Measurements from ENCODE around the gene ST6GALNAC2. TPM values are rescaled to one million over a fixed set of nuclear protein-coding genes. Genes with fewer than 3 reads are reported as not detected.

The ST6GALNAC2 gene
- total and polyA plus RNA-seq, 5 donors from 2014 or later, result 0.08 to 0.39 (median 0.13) TPM; not detected in 2

DNA sequence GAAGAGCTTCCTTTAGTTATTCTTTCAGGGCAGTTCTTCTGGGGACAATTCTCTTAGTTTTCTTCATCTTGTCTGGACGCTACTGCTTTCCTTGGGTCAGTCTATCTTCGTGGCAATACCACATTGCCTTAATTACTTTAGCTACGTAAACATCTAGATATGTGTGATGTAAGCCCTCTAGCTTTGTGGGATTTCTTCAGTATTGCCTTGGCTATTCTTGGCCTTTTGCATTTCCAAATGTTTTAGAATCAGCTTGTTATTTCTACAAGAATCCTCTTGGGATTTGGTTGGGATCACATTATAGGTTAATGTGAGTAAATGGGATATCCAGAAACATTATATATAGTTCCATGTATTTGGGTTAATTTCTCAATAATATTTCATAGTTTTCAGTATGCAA is 9.0 kb upstream of the ST6GALNAC2 start:
- Mint-ChIP-seq H3K36me3 (peaks cover 3% of the 10 kb centered on the region), H3K4me1 (peaks cover 0 to 4% (median 1%) of the 10 kb centered on the region in 4 donors), H3K27ac (no peak overlapping the region), H3K27me3 (peaks cover 38% of the 10 kb centered on the region), H3K4me3 (no peak overlapping the region), H3K9me3 (peaks cover 0 to 5% (median 0%) of the 10 kb centered on the region in 7 donors)
- H3K27ac ChIP-seq (ENCODE audit: insufficient read depth, low read length, poor library complexity, severe bottlenecking), result no peak overlapping the region
- DNase-seq, result no peak
- H3K4me1 ChIP-seq (ENCODE audit: control insufficient read depth, insufficient read depth, low read length, poor library complexity, severe bottlenecking), result no peaks in the 10 kb centered on the region
- H3K9me3 ChIP-seq (ENCODE audit: control insufficient read depth in 2 of 2, low read length in 2 of 2), result no peaks in the 10 kb centered on the region
- peaks cover 5% of the 10 kb centered on the region for H3K27me3 ChIP-seq (ENCODE audit: control insufficient read depth, insufficient read depth, low read length)
- H3K36me3 ChIP-seq (ENCODE audit: control insufficient read depth, insufficient read depth, low read length), result no peaks in the 10 kb centered on the region
- ATAC-seq (ENCODE audit: low read depth in 2 of 2), result no peak
- no peak overlapping the region for H3K4me3 ChIP-seq (ENCODE audit: low read depth, low read length)

DNA sequence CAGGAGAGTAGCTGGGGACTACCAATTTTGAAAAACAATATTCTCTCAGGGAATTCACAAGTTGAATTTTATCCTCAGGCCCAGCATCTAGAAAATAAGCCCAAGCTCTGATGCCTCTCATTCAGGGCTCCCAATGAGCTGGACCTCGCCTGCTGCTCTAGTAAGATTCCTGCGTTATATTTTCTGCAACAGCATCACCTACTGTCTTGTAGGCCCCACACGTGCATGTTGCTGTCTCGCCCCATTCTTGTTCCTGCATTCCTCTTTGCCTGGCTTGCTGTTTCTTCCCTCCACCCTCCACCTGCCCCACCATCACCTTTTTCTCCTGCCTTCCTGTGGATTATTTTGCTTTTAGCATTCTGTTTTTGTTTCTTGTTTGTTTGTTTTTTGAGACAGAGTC is 8.3 kb upstream of the ST6GALNAC2 start:
- H3K4me3 ChIP-seq (ENCODE audit: low read depth, low read length), result no peak overlapping the region

DNA sequence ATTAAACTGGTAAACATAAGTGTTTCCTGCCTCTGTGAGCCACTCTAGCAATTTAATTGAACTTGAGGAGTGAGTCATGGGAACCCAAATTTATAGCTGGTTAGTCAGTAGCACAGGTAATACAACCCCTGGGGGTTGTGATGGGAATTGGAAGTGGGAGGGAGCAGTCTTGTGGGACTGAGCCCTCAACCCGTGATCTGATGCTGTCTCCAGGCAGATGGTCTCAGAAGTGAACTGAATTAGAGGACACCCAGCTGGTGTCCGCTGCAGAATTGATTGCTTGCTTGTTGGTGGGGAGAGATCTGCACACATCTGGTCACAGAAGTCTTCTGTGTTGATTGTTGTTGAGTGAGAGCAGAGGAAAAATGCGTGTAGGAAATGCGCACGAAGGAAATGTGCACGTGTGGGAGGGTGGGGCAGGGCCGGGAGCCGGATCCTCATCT is 7.7 kb upstream of the ST6GALNAC2 start:
- Mint-ChIP-seq H3K27me3 (peaks cover 44% of the 10 kb centered on the region), H3K27ac (no peak overlapping the region), H3K4me3 (no peak overlapping the region), H3K36me3 (peaks cover 10% of the 10 kb centered on the region), H3K4me1 (peaks cover 0 to 4% (median 2%) of the 10 kb centered on the region in 4 donors), H3K9me3 (peaks cover 0 to 5% (median 0%) of the 10 kb centered on the region in 7 donors)
- Histone ChIP-seq H3K27ac (ENCODE audit: insufficient read depth, low read length, poor library complexity, severe bottlenecking) (no peak overlapping the region), H3K9me3 (ENCODE audit: control insufficient read depth in 2 of 2, low read length in 2 of 2) (no peaks in the 10 kb centered on the region), H3K4me1 (ENCODE audit: control insufficient read depth, insufficient read depth, low read length, poor library complexity, severe bottlenecking) (no peaks in the 10 kb centered on the region), H3K36me3 (ENCODE audit: control insufficient read depth, insufficient read depth, low read length) (no peaks in the 10 kb centered on the region), H3K27me3 (ENCODE audit: control insufficient read depth, insufficient read depth, low read length) (peaks cover 11% of the 10 kb centered on the region), H3K4me3 (ENCODE audit: low read depth, low read length) (no peak overlapping the region)
- DNase-seq, result no peak
- ATAC-seq (ENCODE audit: low read depth in 2 of 2), result no peak

More for the DNA sequence above, 8.3 kb upstream of the ST6GALNAC2 start:
- Mint-ChIP-seq H3K36me3 (peaks cover 7% of the 10 kb centered on the region), H3K27me3 (peaks cover 44% of the 10 kb centered on the region), H3K9me3 (peaks cover 0 to 5% (median 0%) of the 10 kb centered on the region in 7 donors), H3K4me1 (peaks cover 0 to 4% (median 1%) of the 10 kb centered on the region in 4 donors), H3K4me3 (no peak overlapping the region), H3K27ac (no peak overlapping the region)
- DNase-seq (no peak), ATAC-seq (ENCODE audit: low read depth in 2 of 2) (no peak)
- H3K36me3 ChIP-seq (ENCODE audit: control insufficient read depth, insufficient read depth, low read length), result no peaks in the 10 kb centered on the region
- H3K27me3 ChIP-seq (ENCODE audit: control insufficient read depth, insufficient read depth, low read length), result peaks cover 9% of the 10 kb centered on the region
- H3K27ac ChIP-seq (ENCODE audit: insufficient read depth, low read length, poor library complexity, severe bottlenecking), result no peak overlapping the region
- no peaks in the 10 kb centered on the region for H3K4me1 ChIP-seq (ENCODE audit: control insufficient read depth, insufficient read depth, low read length, poor library complexity, severe bottlenecking)
- H3K9me3 ChIP-seq (ENCODE audit: control insufficient read depth in 2 of 2, low read length in 2 of 2), result no peaks in the 10 kb centered on the region

DNA sequence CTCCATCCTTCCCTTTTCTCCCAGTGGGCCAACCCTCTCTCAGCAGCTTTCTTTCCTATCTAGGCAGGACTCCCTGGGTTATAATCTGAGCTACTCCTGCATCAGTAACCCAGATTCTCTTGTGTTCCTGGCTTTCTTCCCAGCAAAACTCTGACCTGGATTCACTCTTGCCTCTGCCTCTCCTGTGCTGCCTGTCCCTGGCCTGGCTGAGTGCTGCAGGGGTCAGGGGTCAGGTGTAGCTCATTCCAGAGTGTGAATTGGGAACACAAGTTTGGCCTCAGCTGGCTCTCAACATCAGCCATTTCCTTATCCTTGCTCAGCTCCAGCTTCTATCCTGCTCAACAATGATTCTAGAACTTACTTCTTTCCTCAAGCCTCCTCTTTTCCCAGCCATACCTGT is 2.5 kb upstream of the ST6GALNAC2 start:
- Mint-ChIP-seq H3K4me3 (peak overlapping the region in 3 of 4 donors; percentile 27 to 78 (median 66)), H3K4me1 (peaks cover 0 to 29% (median 3%) of the 10 kb centered on the region in 4 donors), H3K36me3 (peaks cover 14% of the 10 kb centered on the region), H3K27me3 (peaks cover 73% of the 10 kb centered on the region), H3K27ac (peak overlapping the region in 1 of 3 donors; percentile 55), H3K9me3 (peaks cover 0 to 10% (median 0%) of the 10 kb centered on the region in 7 donors)
- H3K27me3 ChIP-seq (ENCODE audit: control insufficient read depth, insufficient read depth, low read length), result peaks cover 29% of the 10 kb centered on the region
- peaks cover 19% of the 10 kb centered on the region for H3K4me1 ChIP-seq (ENCODE audit: control insufficient read depth, insufficient read depth, low read length, poor library complexity, severe bottlenecking)
- no peak overlapping the region for H3K4me3 ChIP-seq (ENCODE audit: low read depth, low read length)
- DNase-seq, result no peak
- ATAC-seq (ENCODE audit: low read depth in 2 of 2), result no peak
- H3K9me3 ChIP-seq (ENCODE audit: control insufficient read depth in 2 of 2, low read length in 2 of 2), result no peaks in the 10 kb centered on the region
- H3K27ac ChIP-seq (ENCODE audit: insufficient read depth, low read length, poor library complexity, severe bottlenecking), result no peak overlapping the region
- H3K36me3 ChIP-seq (ENCODE audit: control insufficient read depth, insufficient read depth, low read length), result no peaks in the 10 kb centered on the region

DNA sequence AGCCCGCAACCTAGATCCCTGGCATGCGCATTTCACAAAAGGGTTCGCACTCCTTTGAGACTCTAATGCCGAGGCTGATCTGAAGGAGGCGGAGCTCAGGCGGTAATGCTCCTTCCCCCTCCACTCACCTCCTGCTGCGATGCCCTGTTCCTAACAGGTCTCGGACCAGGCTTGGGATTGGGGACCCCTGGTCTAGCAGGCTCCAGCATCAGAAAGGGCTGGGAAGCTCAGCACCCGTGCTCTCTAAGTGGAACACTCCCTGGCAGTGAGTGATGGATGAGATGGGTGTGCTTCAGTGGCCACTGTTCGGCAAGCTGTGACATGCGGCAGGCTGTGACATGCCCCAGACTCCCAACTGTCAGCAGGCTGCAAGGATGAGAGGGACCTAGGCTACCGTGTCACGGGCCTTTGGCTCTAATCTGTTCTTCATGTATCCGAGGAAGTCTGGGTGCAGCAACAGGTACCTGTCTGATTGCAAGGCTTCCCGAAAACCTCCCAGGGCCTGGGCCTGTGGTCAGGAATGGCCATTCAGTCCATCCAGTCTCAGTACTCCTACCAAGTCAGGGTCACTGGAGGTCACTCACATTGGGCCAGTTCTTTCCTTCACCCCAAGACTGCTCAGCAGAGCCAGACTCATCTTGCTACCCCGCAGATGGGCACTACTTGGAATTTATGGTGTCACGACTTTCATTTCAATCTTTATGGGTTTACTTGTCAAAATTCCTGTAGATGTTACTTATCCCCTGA is 1.3 kb upstream of the ST6GALNAC2 start:
- H3K4me1 ChIP-seq (ENCODE audit: control insufficient read depth, insufficient read depth, low read length, poor library complexity, severe bottlenecking), result peaks cover 19% of the 10 kb centered on the region
- no peak overlapping the region for H3K27ac Mint-ChIP-seq
- peaks cover 80% of the 10 kb centered on the region for H3K27me3 Mint-ChIP-seq
- peaks cover 0 to 29% (median 3%) of the 10 kb centered on the region in 4 donors for H3K4me1 Mint-ChIP-seq
- H3K9me3 ChIP-seq (ENCODE audit: control insufficient read depth in 2 of 2, low read length in 2 of 2), result no peaks in the 10 kb centered on the region
- no peak overlapping the region for H3K4me3 ChIP-seq (ENCODE audit: low read depth, low read length)
- no peak for DNase-seq
- H3K27me3 ChIP-seq (ENCODE audit: control insufficient read depth, insufficient read depth, low read length), result peaks cover 27% of the 10 kb centered on the region
- no peak overlapping the region for H3K27ac ChIP-seq (ENCODE audit: insufficient read depth, low read length, poor library complexity, severe bottlenecking)
- H3K4me3 Mint-ChIP-seq, result peak overlapping the region in 2 of 4 donors; percentile 71 to 73
- peaks cover 14% of the 10 kb centered on the region for H3K36me3 Mint-ChIP-seq
- H3K9me3 Mint-ChIP-seq, result peaks cover 0 to 10% (median 0%) of the 10 kb centered on the region in 7 donors
- H3K36me3 ChIP-seq (ENCODE audit: control insufficient read depth, insufficient read depth, low read length), result no peaks in the 10 kb centered on the region
- ATAC-seq (ENCODE audit: low read depth in 2 of 2), result no peak

DNA sequence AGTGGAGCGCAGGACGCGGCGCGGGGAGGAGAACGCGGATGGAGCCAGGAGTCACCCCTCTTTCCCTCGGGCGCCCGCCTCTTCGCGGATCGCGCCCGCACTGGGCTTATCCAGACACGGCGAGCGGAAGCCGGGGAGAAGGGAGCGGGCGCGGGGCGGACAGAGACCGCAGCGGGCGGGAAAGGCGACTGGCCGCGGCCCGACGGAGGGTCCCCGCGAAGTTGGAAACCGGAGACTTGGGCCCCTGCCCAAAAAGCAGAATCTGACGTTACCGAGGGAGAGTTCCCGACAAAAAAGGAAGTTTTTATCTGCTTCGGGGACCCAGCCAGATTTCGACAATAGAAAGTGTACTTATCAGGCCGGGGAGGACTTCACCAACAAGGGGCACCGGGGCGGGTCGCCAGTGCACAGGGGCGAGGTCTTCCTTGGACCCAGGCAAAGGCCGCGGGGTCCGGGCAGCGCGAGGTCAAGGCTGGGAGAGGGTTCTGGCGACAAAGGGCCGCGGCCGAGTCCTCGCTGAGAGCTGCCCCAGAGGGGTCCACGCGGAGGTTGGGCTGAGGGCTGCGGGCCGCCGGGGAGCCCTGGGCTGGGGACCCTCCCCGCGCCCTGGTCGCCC is 519 bp downstream of the ST6GALNAC2 start:
- Mint-ChIP-seq H3K27ac (no peak overlapping the region), H3K4me1 (peaks cover 0 to 29% (median 3%) of the 10 kb centered on the region in 4 donors), H3K36me3 (peaks cover 14% of the 10 kb centered on the region), H3K27me3 (peaks cover 68% of the 10 kb centered on the region), H3K9me3 (peaks cover 0 to 10% (median 0%) of the 10 kb centered on the region in 7 donors), H3K4me3 (peak overlapping the region in 3 of 4 donors; percentile 59 to 87 (median 74))
- H3K4me3 ChIP-seq (ENCODE audit: low read depth, low read length), result no peak overlapping the region
- DNase-seq (no peak), ATAC-seq (ENCODE audit: low read depth in 2 of 2) (no peak)
- peaks cover 19% of the 10 kb centered on the region for H3K4me1 ChIP-seq (ENCODE audit: control insufficient read depth, insufficient read depth, low read length, poor library complexity, severe bottlenecking)
- no peaks in the 10 kb centered on the region for H3K9me3 ChIP-seq (ENCODE audit: control insufficient read depth in 2 of 2, low read length in 2 of 2)
- no peaks in the 10 kb centered on the region for H3K36me3 ChIP-seq (ENCODE audit: control insufficient read depth, insufficient read depth, low read length)
- H3K27ac ChIP-seq (ENCODE audit: insufficient read depth, low read length, poor library complexity, severe bottlenecking), result no peak overlapping the region
- H3K27me3 ChIP-seq (ENCODE audit: control insufficient read depth, insufficient read depth, low read length), result peaks cover 27% of the 10 kb centered on the region

DNA sequence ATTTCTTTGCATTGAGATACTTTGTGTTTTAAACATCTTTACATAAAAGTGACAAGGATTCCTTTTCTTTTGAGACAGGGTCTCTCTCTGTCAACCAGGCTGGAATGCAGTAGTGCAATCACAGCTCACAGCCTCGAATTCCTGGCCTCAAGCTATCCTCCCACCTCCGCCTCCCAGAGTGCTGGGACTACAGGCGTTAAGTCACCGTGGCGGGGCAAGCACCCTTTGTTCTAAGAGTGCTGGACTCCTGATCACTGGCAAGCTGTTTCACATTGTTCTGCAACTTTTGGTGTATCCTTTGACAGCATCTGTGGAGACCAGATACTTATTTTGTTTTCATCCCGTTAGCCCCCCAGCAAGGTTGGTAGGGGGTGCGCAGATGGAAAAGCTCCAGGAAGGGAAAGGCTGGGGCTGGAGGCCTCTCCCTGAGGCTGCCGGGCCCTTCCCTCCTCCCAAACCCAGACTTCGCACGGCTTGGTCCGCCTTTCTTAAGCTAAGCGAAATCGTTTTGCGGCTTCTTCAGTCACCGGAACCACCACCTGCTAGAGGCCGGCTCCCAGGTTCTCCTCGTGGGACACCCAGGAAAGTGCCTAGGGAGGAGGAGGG is 1.1 kb downstream of the ST6GALNAC2 start:
- Mint-ChIP-seq H3K9me3 (peaks cover 0 to 10% (median 0%) of the 10 kb centered on the region in 7 donors), H3K27ac (no peak overlapping the region), H3K4me1 (peaks cover 0 to 29% (median 3%) of the 10 kb centered on the region in 4 donors), H3K36me3 (peaks cover 12% of the 10 kb centered on the region), H3K4me3 (peak overlapping the region; percentile 56 to 87 (median 68)), H3K27me3 (peaks cover 68% of the 10 kb centered on the region)
- Histone ChIP-seq H3K4me1 (ENCODE audit: control insufficient read depth, insufficient read depth, low read length, poor library complexity, severe bottlenecking) (peaks cover 19% of the 10 kb centered on the region), H3K27me3 (ENCODE audit: control insufficient read depth, insufficient read depth, low read length) (peaks cover 23% of the 10 kb centered on the region), H3K27ac (ENCODE audit: insufficient read depth, low read length, poor library complexity, severe bottlenecking) (no peak overlapping the region), H3K36me3 (ENCODE audit: control insufficient read depth, insufficient read depth, low read length) (no peaks in the 10 kb centered on the region), H3K4me3 (ENCODE audit: low read depth, low read length) (no peak overlapping the region), H3K9me3 (ENCODE audit: control insufficient read depth in 2 of 2, low read length in 2 of 2) (no peaks in the 10 kb centered on the region)
- ATAC-seq (ENCODE audit: low read depth in 2 of 2), result no peak
- no peak for DNase-seq
